Left ventricle myocardium superior (tissue), 1 donor: ENCODE data around the gene PCDHGC5. TPM values are rescaled to one million over a fixed set of nuclear protein-coding genes. Genes with fewer than 3 reads are reported as not detected.
A peak's percentile ranks its signal among the peaks of the same experiment; 100 is the strongest.

Experiments
- ATAC-seq: fragments of 200-7000 bp; cut with Tn5 transposase; one replicate; pipeline ENCODE4 v1.9.1; 2020; ENCODE audit warnings: mild to moderate bottlenecking, moderate library complexity
- DNase-seq: peaks from one replicate; pipeline ENCODE4 v3.0.0-alpha.2; 2020
- intact Hi-C: fragments of 100-400 bp; cut with micrococcal nuclease; formaldehyde crosslinking; loops from one replicate; pipeline ENCODE4 v1.11.0; 2022
- total RNA-seq: library from RNA; stranded (reverse); fragmentation: NEBNext Ultra II Directional; extraction: Animal tissue kit (Norgen Biotek cat#: 25700); gene quantifications from one replicate; pipeline ENCODE4 v1.2.1, GENCODE V29; 2021
- donor health status: DM: no; HTN: yes; CAD: no; lungs with severe emphysema.

Gene PCDHGC5
- total RNA-seq, 1 donor from 2014 or later, result 3.2 TPM

GRCh38 chr5:141510160-141510559, 21.3 kb downstream of the PCDHGC5 start:
- DNase-seq, result no peak
- ATAC-seq, result no peak
- intact Hi-C loops, result no loop called here

DNA sequence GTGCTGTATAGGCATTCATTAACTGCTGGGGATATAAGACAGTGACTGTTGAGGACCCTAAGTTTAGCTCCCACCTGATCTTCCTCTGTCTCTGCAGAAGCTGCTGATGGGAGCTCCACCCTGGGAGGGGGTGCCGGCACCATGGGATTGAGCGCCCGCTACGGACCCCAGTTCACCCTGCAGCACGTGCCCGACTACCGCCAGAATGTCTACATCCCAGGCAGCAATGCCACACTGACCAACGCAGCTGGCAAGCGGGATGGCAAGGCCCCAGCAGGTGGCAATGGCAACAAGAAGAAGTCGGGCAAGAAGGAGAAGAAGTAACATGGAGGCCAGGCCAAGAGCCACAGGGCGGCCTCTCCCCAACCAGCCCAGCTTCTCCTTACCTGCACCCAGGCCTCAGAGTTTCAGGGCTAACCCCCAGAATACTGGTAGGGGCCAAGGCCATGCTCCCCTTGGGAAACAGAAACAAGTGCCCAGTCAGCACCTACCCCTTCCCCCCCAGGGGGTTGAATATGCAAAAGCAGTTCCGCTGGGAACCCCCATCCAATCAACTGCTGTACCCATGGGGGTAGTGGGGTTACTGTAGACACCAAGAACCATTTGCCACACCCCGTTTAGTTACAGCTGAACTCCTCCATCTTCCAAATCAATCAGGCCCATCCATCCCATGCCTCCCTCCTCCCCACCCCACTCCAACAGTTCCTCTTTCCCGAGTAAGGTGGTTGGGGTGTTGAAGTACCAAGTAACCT, 22.1 kb downstream of the PCDHGC5 start:
- ATAC-seq, result no peak
- intact Hi-C loops, result no loop called here

DNA sequence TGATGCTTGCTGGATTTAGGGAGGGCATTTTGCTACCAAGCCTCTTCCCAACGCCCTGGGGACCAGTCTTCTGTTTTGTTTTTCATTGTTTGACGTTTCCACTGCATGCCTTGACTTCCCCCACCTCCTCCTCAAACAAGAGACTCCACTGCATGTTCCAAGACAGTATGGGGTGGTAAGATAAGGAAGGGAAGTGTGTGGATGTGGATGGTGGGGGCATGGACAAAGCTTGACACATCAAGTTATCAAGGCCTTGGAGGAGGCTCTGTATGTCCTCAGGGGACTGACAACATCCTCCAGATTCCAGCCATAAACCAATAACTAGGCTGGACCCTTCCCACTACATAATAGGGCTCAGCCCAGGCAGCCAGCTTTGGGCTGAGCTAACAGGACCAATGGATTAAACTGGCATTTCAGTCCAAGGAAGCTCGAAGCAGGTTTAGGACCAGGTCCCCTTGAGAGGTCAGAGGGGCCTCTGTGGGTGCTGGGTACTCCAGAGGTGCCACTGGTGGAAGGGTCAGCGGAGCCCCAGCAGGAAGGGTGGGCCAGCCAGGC, 23.0 kb downstream of the PCDHGC5 start:
- ATAC-seq (no peak), DNase-seq (no peak)
- intact Hi-C loops, result no loop called here

More for the DNA sequence above, 22.1 kb downstream of the PCDHGC5 start:
- DNase-seq, result no peak

DNA sequence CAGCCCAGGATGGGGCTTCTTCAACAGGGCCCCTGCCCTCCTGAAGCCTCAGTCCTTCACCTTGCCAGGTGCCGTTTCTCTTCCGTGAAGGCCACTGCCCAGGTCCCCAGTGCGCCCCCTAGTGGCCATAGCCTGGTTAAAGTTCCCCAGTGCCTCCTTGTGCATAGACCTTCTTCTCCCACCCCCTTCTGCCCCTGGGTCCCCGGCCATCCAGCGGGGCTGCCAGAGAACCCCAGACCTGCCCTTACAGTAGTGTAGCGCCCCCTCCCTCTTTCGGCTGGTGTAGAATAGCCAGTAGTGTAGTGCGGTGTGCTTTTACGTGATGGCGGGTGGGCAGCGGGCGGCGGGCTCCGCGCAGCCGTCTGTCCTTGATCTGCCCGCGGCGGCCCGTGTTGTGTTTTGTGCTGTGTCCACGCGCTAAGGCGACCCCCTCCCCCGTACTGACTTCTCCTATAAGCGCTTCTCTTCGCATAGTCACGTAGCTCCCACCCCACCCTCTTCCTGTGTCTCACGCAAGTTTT, 23.6 kb downstream of the PCDHGC5 start:
- peak; percentile 16 for ATAC-seq
- intact Hi-C loops, result no loop called here
- DNase-seq, result peak; percentile 89

- peak; percentile 30 for ATAC-seq
- DNase-seq, result peak; percentile 55
- intact Hi-C loops, result no loop called here
Observed at GRCh38 chr5:141512911-141513626, 24.2 kb downstream of the PCDHGC5 start.

- DNase-seq (peak; percentile 84), ATAC-seq (peak; percentile 67)
- intact Hi-C loops, result no loop called here
Observed at GRCh38 chr5:141513627-141514329, 24.9 kb downstream of the PCDHGC5 start.

DNA sequence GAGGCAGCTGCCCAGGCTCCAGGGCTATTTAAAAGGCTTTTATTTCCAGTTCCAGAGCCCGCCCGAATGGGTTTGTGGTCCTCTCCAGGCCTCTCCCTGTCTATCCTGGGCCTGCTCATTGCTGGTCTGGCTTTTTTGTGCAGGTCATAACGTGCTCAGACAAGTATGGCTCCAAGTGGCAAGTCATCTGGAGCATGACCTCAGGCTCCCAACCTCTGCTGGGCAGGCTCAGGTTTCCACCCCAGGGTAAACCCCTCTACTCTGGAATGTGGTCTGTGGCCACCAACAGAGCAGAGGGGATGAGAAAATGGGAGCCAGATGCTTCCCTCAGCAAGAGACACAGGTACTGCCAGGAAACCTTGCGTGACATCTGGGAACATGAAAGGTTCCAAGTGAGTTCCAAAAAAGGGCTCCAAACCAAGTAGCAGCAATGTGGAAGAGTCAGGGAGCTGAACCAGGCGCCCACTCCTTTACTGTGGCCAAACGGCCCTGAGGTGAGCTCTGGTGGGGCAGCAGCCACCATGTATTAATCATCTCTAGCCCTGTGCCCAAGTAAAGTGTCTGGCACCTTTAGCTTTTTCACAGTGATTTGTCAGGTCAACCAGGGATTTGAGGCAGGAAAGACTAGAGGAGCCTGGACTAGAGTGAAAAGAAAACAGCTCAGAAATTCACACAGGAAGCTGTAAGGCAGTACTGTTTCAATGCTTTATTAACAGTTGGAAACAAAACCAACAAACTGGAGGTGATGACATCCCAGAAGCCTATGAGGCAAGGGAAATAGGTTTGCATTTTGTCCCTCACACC, 25.7 kb downstream of the PCDHGC5 start:
- ATAC-seq (peak; percentile 0), DNase-seq (no peak)
- intact Hi-C loops, result no loop called here

DNA sequence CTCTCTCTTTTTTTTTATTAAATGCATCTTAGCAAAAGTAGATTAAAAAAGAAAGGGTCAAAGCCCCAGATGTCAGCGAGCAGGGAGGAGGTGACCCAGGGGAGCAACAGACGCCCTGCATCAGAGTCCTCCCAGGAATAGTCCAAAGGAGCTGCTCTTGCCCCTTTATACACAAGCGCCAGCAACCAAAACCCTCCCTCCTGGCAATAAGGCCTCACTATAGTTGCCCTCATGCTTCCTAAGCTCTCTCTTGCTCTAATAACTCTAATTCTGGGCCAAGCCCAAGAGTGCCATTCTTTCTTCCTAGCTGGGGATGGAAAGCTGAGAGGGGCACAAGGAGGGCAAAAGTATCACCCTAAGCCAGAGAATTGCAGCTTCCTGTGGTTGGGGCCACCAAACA, 26.3 kb downstream of the PCDHGC5 start:
- DNase-seq, result no peak
- intact Hi-C loops, result no loop called here
- ATAC-seq, result no peak

DNA sequence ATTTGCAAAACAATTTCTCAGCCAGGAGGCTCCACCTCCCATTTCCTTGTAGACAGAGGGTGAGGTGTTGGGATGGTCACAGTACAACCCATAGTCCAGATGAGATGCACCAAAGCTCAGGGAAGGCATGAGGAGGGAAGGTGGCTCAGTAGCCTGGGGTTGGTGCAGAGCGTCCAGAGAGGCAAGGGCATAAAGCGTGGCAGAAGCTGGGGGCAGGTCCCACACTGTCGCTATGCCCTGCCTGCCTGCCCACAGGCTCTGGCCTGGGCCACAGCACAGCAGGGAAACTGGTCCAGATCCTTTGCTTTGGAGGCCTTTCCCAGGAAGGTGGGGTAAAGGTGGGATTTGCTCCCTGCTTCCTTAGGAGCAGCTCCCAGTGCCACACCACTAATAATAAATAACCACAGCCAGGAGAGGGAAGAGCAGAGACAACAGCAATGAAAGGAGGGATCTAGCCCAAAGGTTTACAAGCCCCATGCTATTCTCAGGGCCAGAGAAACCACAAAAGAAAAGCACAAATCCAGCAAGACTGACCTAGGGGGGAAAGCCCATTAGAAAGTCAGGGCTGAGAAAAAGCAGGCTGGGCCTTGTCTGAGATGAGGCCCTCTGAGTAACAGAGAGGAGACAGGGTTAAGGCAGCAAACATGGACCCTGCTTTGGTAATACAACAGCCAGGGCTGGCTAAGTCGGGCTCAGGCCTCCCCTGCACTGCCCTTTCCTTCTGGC, 27.2 kb downstream of the PCDHGC5 start:
- intact Hi-C loops, result no loop called here
- ATAC-seq (no peak), DNase-seq (no peak)

- intact Hi-C loops, result no loop called here
- DNase-seq, result no peak
- no peak for ATAC-seq
Observed at GRCh38 chr5:141516672-141517025, 27.8 kb downstream of the PCDHGC5 start.

DNA sequence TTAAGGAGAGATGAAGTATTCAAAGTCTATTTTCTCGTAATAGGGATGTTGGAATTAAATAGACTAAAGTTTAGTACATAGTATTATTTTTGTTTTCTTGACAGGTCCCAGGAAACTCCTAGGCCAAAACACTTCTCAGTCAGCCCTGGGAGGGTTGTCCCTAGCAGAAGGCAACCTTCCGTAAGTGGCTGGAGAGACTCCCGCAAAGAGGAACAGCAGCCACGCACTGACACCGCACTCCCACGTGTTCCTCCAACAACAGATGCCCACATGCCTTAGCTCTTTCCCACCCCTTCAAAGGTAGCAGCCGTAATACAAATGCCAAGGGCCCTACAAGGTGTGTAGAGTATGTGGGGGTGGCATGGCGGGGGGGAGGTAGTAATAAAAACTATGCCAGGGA, 28.4 kb downstream of the PCDHGC5 start:
- ATAC-seq (no peak), DNase-seq (no peak)
- intact Hi-C loops, result no loop called here

DNA sequence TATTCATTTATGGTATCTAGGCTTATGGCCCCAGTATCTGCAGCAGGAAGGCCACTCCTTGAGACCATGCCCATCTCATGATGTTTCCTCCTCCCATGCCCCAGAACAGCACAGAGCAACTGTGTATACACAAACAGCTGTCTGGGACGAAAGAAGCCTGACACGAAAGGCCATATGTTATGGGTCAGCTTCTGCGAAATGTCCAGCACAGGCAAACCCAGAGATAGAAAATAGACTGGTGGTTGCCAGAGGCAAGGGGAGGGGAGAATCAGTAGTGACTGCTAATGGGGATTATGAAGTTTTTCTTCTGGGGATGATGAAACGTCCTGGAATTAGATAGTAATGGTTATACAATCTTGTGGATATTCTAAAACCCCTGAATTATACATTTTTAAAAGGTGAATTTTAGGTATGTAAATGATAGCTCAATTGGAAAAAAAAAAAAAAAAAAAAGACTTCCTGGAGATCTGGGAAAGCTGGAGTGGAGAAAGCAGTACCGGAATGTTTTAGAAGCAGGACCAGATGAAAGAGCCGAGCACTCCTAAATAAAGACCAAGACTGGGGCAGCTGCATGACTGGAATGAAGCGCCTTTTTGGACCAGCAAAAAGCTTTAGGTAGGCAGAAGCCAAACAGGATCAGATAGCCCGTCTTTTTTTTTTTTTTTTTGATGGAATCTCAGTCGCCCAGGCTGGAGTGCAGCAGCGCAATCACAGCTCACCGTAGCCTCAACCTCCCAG, 29.2 kb downstream of the PCDHGC5 start:
- ATAC-seq (no peak), DNase-seq (no peak)
- intact Hi-C loops, result no loop called here

- DNase-seq (no peak), ATAC-seq (no peak)
- intact Hi-C loops, result no loop called here
Observed at GRCh38 chr5:141518618-141519015, 29.7 kb downstream of the PCDHGC5 start.

DNA sequence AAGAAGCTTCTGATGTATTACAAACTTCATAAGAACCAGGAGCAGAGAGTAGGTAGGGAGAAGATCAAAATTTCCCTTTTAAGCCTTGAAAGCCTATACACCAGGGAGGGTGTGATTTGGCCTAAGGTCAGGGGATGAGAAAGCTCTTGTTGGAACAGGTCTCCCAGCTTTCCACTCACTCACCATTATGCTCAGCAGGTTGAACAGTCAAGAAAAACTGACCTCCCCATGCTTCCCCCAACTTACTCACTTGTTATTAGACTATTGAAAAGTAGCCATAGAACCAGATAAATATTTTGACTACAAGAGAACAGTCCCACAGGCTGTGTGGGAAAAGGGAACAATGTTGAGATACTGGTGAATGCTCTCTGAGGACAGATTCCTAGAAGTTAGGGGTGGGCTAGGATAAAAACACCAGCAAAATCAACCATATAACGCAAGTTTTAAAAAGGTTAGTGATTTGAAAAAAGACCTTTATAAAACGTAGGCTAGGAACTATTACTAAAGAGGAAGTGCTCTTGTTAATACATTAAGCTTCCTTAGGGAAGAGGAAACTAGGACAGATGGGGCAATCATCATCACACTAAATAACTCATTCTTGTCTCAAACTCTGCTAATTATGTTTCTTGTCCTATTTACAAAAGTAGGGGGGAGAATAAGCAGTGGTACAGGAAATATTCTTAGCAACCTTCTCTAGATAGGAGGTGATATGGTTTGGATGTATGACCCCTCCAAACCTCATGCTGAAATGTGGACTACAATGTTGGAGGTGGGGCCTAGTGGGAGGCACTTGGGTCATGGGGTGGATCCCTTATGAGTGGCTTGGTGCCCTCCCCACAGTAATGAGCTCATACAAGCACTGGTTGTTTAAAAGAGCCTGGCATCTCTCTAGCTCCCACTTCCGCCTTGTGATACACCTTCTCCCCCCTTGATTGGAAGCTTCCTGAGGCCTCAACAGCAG, 31.0 kb downstream of the PCDHGC5 start:
- DNase-seq (no peak), ATAC-seq (no peak)
- intact Hi-C loops, result loop anchor here (5.0 to 10.0 kb wide), 2 partner anchors 37 to 105 kb away; partner anchors contain the start of genes PCDHGA10 and PCDHGB7

- ATAC-seq, result peak; percentile 81
- no peak for DNase-seq
- intact Hi-C loops, result loop anchor here (5.0 to 10.0 kb wide), 2 partner anchors 36 to 107 kb away; partner anchors contain the start of genes PCDHGA10 and PCDHGB7
Observed at GRCh38 chr5:141521244-141521781, 32.4 kb downstream of the PCDHGC5 start.

DNA sequence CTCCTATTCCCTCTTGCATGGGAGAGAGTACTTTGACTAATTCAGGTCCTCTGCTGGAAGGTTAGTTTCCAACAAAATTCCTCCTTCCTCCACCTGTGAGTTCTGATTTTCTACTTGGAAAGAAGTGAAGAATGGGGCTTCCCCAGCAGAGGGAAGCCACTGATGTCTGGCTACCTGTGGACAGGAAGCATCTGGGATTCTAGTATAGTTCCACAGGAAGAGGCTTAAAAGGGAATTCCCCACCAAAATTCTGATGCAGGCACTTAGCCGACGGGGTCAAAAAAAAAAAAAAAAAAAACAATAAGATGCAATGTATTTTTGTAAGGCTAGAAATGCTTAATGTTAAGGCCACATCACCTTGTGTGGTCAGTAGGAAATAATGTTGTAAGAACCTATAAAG, 33.4 kb downstream of the PCDHGC5 start:
- DNase-seq, result no peak
- intact Hi-C loops, result loop anchor here (5.0 to 10.0 kb wide), 2 partner anchors 35 to 108 kb away; partner anchors contain the start of genes PCDHGA10 and PCDHGB7
- ATAC-seq, result no peak
